D721Med (cell line): Measurements from ENCODE around the gene GAREM1.

Experiments
- DNase-seq: peaks from one replicate; pipeline ENCODE4 v3.0.0; 2011; ENCODE audit warnings: low spot score; ENCODE audit not compliant: insufficient read length
- FAIRE-seq: peaks from 2 replicates; lab custom pipeline; 2011; peaks lifted over from hg19 to GRCh38; lab: Jason Lieb, UNC
- TF ChIP-seq, protein P1 (sequence below): IDR thresholded peaks from 2 replicates; pipeline ENCODE4 v1.5.1; 2012; ENCODE audit warnings: mild to moderate bottlenecking, control low read depth; ENCODE audit not compliant: insufficient read depth; ENCODE audit errors: missing control alignments

Gene GAREM1

GRCh38 chr18:32262092-32262491, 208.6 kb downstream of the GAREM1 start:
- FAIRE-seq = peak; percentile 74
- no peak for DNase-seq
- TF ChIP-seq, protein P1, sequence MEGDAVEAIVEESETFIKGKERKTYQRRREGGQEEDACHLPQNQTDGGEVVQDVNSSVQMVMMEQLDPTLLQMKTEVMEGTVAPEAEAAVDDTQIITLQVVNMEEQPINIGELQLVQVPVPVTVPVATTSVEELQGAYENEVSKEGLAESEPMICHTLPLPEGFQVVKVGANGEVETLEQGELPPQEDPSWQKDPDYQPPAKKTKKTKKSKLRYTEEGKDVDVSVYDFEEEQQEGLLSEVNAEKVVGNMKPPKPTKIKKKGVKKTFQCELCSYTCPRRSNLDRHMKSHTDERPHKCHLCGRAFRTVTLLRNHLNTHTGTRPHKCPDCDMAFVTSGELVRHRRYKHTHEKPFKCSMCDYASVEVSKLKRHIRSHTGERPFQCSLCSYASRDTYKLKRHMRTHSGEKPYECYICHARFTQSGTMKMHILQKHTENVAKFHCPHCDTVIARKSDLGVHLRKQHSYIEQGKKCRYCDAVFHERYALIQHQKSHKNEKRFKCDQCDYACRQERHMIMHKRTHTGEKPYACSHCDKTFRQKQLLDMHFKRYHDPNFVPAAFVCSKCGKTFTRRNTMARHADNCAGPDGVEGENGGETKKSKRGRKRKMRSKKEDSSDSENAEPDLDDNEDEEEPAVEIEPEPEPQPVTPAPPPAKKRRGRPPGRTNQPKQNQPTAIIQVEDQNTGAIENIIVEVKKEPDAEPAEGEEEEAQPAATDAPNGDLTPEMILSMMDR = no peak

GRCh38 chr18:32261003-32261402, 209.7 kb downstream of the GAREM1 start:
- no peak for FAIRE-seq

GRCh38 chr18:32259553-32259952, 211.1 kb downstream of the GAREM1 start:
- DNase-seq = no peak

More at GRCh38 chr18:32261003-32261402, 209.7 kb downstream of the GAREM1 start:
- DNase-seq = no peak
- TF ChIP-seq, protein P1 = no peak

DNA sequence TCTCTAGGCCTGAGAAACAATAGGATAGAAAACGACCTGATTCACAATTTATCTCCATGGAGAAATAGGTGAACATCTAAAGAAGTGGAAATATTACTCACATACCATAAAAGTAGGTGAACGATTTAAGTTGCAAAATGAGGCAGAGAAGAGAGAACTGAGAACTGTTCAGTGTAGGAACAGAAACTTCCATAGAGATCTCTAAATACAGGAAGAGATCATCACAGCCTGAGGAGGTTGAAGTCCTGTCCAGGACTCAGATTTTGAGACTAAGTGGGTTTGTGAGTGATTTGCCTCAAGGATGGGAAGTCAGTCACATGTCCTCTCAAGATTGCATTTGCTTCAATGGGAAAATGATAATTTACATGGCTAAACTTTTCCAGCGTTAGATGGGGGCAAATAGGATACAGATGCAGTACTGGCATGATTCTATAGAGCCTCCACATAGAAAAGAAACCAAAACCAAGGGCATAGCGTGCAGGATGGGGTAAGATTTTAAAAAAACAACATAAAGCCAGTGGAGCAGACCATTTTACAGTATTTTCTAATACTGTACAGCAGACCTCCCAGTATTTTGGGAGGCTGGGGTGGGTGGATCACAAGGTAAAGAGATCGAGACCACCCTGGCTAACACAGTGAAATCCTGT, 212.0 kb downstream of the GAREM1 start:
- no peak for DNase-seq
- peak; percentile 88 for FAIRE-seq
- TF ChIP-seq, protein P1 = no peak

More at GRCh38 chr18:32259553-32259952, 211.1 kb downstream of the GAREM1 start:
- TF ChIP-seq, protein P1 = no peak
- no peak for FAIRE-seq

GRCh38 chr18:32258148-32258547, 212.5 kb downstream of the GAREM1 start:
- TF ChIP-seq, protein P1 = no peak
- DNase-seq (no peak), FAIRE-seq (no peak)

DNA sequence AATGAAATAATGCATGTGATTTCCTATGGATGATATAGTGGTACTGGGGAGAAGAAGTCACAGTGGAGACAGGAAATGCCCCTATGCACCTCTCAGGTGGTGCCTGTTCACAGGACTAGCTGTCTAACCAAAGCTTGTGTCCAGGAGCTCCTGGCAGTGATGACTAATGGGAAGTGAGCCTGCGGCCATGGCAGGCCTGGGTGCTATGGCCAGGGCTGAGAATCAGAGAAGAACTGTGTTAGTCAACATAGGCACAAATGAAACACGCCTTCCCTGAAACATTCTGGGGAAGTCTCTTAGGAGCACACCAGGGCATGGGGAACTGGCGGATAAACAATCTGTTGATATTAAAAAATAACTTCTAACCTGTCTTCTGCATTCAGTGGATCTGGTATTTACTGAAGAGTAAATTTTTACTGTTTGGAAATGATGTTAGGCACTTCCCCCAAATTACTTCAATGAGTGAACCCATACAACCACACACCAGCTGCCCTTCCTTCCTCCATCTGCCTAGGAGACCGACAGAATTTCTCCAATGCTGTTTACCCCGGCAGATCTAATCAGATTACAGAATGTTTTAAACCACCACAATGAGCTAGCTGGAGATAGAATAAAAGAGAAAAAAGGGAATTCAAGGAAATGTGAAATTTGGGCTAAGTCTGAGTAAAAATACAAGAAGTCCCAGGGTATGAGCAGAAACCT, 213.4 kb downstream of the GAREM1 start:
- DNase-seq (no peak), FAIRE-seq (peak; percentile 84)
- TF ChIP-seq, protein P1 = no peak

DNA sequence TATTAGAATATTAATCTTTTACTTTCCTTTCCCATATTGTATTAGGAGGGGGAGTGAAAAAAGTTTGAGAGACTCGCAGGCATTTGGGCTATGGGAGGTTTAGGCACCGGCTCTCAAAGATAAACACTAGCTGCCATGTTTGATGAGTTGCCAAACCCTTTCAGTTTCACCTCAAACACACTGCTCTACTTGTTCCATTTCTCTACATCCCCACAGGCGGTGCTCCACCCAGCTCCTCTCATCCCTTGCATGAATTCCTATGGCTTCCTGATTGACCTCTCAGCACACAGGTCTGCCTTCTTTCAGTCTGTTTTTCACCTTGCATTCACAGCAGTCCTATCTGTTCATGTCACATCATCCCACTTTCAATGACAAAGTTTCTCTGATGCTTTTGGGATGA, 215.1 kb downstream of the GAREM1 start:
- DNase-seq = no peak
- FAIRE-seq = no peak
- TF ChIP-seq, protein P1 = no peak
